DOHH2 (cell line): Measurements from ENCODE around the gene DLG5.

Experiments used
- EZH2phosphoT487 ChIP-seq: fragments of 200-600 bp; sonication (generic); IDR thresholded peaks from 2 replicates; pipeline ENCODE4 v1.6.1; 2017; ENCODE audit warnings: borderline replicate concordance, mild to moderate bottlenecking, antibody characterized with exemption, low read length, moderate library complexity, mixed read lengths
- TF ChIP-seq, protein P1 (sequence below): fragments of 200-600 bp; sonication (generic); IDR thresholded peaks from one replicate; pipeline ENCODE4 v1.5.1; 2014; ENCODE audit warnings: antibody characterized with exemption, mild to moderate bottlenecking, low read depth, low read length; ENCODE audit not compliant: poor library complexity, severe bottlenecking

GRCh38 chr10:77922566-77923179, 3.9 kb downstream of the DLG5 start:
- TF ChIP-seq, protein P1, sequence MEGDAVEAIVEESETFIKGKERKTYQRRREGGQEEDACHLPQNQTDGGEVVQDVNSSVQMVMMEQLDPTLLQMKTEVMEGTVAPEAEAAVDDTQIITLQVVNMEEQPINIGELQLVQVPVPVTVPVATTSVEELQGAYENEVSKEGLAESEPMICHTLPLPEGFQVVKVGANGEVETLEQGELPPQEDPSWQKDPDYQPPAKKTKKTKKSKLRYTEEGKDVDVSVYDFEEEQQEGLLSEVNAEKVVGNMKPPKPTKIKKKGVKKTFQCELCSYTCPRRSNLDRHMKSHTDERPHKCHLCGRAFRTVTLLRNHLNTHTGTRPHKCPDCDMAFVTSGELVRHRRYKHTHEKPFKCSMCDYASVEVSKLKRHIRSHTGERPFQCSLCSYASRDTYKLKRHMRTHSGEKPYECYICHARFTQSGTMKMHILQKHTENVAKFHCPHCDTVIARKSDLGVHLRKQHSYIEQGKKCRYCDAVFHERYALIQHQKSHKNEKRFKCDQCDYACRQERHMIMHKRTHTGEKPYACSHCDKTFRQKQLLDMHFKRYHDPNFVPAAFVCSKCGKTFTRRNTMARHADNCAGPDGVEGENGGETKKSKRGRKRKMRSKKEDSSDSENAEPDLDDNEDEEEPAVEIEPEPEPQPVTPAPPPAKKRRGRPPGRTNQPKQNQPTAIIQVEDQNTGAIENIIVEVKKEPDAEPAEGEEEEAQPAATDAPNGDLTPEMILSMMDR, result no peak
- TF ChIP-seq EZH2phosphoT487, result no peak
